HG03520 (cell line): Measurements from ENCODE around the gene LYST.
"Not testable (repeated sequence)": the region's sequence is repeated elsewhere in the genome, so short reads cannot be mapped to it uniquely, and the experiment has no call there.

Experiments
- ATAC-seq: cut with Tn5 transposase; IDR thresholded peaks from one replicate; pipeline ENCODE4 v1.9.1; 2021; ENCODE audit warnings: mild to moderate bottlenecking, moderate library complexity; ENCODE audit not compliant: unreplicated experiment

LYST gene

DNA sequence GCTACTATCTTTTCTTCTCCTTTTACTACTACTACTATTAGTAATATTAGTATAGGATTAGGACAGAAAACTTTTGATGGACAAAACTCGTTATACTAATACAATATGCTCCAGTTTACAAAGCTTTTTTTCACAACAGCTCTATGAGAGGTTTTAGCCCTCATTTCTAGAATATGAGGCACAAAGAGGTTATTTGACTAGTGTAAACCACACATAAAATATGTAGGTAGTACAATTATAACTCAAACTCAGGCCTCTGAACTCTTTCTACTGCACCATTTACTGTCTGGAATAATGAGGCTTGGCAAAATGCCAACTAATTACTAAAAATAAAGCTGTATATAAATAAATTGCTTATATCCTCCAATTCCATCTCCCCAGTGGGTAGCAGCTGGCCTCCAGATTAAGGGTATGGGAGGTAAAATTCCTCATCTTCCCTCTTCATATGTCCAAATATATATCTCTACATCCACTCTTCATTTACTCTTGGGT, 99.9 kb downstream of the LYST start:
- no peak for ATAC-seq

DNA sequence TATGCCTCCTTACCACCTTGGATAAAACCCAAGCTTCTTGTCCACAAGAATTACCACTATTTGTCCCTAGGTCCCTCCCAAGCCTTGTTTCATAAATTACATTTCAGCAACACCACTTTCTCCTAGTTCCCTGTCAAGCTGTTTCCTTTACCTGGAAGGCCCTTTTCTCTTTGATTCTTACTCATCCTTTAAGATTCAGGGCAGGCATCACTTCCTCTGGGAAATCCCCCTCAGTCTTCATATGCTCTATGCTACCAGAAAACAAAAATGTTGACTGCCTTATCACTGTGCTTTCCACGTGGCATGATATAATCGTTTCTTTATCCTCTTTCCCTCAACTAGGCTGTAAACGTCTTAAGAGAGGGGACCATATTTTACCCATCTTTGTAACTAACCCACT, 102.7 kb downstream of the LYST start:
- no peak for ATAC-seq

DNA sequence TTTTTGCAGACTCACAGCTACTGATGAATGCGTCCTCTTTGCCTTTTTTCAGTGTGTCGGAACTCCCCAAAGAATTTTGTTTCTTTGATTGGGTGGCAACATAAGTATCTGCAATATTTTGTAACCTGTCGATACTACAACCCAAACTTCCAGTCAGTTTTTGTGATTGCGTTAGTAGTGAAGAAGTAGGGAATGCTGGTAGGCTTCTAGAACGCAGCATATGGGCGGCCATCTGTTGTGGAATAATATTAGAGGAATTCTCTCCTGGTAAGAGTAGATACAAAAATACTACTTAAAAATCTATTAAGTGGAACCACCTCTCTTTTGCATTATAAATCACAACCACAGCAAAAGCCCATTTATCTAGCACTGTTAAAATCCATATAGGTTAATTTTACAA, 107.4 kb downstream of the LYST start:
- no peak for ATAC-seq

DNA sequence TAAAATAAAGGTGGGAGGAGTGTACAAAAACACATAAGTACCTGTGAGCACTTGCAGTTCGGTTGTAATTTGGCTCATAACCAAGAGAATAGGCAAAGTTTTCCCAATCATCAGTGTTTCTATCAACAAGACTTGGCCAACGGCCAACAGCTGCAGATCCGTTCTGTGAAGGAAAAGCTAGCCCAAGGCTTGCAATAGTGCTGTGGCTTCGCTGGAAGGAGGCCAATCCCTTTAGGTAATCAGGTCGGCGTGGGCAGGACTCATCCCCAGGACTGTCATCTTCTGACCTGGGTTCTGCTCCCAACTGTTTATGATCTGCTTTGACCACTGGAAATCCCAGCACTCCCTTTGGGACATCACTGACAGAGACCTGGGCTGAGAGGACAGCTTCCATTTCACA, 107.8 kb downstream of the LYST start:
- ATAC-seq, result no peak

DNA sequence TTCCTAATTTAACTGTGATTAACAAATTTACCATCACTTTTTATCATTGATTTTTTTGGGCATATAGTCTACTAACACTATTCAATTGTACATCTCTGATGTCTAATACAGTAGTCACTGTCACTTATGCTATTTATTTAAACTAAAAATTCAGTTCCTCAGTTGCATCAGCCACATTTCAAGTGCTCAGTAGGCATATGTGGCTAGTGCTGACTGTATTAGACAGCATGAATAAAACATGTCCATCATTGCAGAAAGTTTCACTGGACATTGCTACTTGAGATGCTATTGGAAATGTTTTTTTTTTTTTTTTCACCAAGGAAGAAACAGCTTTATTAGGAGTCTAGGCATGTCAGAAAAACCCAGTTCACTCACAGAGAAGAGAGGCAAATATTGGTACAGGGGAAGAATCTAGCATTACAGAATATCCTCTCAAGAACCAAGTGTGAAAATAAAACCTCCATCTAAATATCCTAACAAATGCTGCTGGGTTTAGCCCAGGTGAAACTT, 109.1 kb downstream of the LYST start:
- ATAC-seq, result no peak

DNA sequence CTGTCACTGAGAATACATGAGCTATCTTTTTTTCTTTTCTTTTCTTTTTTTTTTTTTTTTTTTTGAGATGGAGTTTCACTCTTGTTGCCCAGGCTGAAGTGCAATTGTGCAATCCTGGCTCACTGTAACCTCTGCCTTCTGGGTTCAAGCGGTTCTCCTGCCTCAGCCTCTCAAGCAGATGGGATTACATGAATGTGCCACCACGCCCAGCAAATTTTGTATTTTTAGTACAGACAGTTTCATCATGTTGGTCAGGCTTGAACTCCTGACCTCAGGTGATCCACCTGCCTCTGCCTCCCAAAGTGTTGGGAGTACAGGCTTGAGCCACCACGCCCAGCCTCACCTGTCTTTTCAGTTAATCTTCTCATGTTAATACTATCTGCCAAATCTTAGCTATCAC, 112.5 kb downstream of the LYST start:
- not testable (repeated sequence) for ATAC-seq

DNA sequence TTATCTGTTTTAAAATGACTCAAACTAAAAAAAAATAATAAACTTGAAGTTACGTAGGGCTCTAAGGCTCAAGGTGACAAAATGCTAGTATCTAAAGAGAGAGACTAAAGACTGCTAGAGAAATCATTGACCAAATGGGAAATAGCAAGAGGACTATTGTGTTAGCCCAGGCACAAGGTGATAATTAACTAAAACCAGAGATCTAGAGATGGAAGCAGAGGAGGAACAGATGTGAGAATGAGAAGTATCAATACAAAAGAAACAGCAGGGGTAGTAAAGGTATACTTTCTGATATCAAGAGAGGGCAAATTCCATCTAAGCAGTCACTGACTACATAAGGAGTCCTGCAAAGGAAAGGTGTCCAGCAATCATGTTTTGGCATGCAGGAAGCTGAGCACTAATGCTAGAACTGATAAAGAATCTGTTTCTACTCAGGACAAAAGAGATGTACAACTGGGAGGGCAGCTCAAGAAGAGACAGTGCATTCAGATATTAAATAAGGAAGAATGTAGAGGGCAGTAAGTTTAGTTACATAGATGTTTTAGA, 116.9 kb downstream of the LYST start:
- ATAC-seq, result no peak

DNA sequence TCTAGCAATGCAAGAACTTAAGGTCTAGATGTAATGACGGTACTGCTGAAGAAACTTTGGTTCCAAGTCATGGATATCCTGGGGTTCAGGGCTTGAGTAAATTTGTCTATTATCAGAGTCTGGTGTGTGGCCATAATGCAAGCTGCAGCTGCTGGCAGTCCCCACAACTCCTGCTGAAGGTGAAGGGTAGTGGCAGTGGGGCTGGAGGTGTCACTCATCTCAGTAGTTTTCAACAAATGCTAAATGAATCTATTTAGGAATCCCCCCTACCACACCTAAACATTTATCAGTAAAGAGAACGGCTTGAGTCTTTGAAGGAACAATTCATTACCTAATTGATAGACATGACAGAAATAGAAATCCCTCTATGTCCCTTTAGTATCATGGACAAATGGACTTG, 118.0 kb downstream of the LYST start:
- ATAC-seq, result no peak

DNA sequence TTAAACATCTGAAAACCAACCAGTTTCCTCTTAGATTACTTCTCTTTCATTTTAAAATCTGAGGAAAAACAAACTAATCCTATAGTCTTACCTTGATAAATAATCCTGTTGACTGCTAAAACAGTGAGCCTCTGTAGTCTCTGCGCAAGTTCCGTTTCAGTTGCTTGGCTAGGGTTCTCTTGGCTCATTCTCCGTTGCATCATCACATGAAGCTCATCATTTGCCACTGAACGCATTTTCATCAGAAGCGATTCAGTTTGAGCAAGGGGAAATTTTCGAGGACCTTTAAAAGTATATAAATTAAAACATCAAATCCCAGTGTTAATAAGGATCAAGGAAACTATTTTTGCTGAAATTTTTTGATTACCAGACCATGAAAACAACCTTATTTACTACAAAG, 120.5 kb downstream of the LYST start:
- no peak for ATAC-seq

DNA sequence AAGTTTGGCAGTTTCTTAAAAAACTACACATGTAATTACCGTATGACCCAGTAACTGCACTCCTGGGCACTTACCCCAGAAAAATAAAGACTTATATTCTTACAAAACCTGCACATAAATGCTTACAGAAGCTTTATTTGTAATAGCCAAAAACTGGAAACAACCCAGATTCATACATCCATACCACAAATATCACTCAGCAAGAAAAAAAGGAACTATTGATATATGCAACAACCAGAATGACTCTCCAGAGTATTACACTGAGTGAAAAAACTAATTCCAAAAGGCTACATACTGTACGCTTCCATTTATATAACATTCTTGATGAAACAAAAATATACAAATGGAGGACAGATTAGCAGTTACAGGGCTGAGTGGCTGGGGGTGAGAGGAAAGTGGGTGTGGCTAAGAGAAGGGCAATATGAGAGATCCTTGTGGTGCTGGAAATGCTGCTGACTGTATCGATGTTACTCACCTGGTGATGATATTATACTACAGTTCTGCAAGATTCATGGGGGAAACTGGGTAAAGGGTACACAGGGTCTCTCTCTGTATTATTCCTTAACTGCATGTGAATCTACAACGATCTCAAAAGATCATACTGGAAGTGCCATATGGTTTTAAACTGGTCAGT, 121.1 kb downstream of the LYST start:
- no peak for ATAC-seq

DNA sequence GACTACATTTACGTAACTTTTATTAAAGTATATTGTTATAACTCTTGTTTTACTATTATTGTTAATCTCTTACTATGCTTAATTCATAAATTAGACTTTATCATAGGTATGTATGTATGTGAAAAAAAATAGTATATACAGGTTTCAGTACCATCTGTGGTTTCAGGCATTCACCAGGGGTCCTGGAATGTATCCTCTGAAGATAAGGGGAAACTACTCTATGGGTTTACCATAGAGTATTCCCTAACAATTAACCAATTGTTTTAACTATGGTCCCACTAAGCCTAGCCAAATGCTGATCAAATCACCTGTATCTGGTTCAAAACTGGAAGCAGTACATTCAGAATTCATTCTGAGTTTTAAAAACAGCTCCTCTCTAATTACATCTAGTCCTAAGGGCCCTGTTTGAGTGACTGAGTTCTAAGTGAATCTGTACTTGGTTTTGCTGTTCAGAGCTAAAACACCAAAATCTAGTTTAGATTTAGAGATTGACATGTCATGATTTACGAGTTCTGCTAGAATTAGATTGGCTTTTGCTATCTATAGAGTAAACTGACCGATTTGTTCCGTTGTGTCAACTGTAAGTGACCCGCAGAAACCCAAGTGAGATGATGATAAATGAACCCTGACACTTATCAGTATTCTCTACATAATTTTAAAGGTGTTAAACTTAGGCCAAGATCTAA, 123.6 kb downstream of the LYST start:
- ATAC-seq, result no peak

DNA sequence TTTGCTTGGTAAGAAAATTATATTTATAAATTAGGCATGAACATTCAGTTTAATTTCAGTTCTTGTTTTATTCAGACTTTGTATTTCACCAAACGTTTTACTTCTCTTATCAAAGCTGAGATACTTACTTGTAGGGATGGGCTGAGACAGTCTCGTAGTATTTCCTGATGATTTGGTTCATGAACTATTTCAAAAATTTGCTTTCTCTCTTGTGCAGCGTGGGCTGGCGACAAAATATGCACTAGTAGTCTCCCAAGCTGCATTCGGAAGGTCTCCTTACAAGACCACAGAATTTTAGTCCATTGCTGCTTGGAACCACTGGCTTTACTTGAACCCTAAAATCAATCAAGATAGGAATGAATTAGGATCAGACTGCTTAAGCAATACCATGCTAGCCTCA, 125.4 kb downstream of the LYST start:
- no peak for ATAC-seq

DNA sequence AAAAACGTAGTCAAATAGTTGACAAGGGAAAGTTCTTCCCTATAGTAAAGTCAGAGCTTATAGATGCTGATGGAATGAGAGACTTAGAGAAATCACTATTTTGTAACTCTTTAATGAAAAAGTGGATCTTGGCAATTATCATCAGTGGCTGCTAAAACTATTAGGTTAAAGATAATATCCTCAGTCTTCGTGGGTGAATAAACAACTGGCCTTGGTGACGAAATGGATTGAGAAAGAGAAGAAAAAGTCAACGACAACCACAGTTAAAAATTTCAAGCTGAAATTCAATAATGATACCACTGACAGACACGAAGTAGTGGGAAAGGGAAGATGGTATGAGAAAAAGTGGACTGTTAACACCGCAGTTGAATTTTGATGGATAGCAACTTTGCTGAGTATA, 127.1 kb downstream of the LYST start:
- no peak for ATAC-seq

DNA sequence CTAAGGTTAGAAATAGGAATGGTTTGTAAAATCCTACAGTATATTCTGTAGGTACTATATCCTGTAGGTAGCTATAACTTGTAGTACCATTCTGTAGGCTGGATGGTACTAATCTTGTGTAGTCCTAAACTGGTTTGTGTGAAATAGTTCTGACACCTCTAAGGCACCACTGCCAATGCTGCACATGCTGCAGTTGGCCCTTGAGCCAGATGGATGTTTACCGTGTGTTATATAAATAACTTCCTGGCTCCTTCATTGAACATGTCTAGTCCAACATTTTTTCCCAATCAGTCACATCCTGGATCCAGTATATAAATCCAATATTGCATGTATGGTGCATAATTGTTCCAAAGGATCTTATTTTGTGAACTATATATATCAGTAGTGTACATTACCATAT, 127.6 kb downstream of the LYST start:
- no peak for ATAC-seq

DNA sequence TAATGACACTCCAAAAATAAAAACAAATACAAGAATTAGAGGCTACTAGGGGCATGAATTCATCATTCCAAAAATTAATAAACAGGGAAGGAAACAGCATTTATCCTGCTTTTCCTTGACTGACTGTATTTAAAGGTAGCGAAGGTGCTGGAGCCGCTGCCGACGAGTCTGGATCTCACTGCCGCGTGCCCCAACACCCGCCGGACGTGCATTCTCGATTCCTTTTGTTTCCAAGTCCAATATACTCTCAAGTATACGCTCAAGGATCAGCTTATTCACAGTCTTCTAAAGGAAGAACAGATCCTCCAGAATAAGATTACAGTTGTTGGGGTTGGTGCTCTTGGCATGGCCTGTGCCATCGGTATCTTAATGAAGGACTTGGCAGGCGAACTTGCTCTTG, 129.0 kb downstream of the LYST start:
- ATAC-seq, result no peak

DNA sequence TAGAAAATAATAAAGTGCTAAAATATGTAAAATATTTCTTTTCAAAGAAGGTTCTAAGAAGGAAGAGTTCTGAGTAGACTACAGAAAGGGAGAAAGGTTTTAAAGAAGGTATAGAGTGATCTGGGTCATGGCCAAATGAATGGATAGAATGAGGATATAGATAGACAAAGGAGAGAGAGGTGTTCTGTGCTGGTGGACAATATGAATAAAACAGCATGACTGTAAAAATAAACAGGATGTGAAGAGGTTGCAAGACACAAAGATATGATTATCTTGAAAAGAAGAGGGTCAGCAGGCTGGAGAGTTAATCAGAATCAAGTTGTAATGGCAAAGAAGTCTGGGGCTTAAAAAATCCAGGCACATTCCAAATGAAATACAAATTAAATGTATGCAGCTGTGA, 130.4 kb downstream of the LYST start:
- no peak for ATAC-seq

DNA sequence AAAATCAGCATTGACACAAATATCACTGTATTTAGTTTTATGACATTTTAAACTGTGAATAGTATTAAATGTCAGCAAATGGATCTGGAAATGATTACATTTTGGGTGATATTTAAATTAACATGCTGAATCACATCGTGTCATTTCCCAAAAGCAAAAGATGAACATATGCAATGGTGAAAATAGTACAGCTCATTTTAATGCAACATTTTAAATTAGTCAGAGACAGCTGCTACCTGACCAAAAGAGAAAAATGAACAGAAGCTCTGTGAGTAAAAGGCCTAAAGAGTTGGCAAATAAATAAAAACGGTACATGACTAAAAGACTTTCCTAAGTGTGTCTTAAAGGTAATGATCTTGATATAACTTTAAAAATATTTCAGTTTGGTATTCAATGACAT, 131.1 kb downstream of the LYST start:
- no peak for ATAC-seq

DNA sequence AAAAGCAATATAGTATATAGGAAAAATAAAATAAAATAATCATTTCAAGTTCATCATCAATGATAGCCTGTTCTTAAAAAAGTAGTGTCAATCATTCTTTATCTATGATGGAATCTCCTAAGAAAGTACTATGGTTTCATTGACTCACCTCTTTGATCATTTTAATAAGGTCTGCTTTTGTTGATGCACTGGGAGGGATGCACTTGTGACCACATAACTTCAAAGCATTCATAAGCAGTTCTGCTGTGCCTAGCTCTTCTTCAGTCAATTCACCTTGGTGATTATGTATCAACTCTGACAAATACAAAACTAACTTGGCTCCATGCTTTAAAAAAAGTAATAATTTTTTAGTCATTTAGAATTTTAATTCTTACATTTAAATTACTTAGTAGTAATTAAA, 132.4 kb downstream of the LYST start:
- ATAC-seq, result no peak

DNA sequence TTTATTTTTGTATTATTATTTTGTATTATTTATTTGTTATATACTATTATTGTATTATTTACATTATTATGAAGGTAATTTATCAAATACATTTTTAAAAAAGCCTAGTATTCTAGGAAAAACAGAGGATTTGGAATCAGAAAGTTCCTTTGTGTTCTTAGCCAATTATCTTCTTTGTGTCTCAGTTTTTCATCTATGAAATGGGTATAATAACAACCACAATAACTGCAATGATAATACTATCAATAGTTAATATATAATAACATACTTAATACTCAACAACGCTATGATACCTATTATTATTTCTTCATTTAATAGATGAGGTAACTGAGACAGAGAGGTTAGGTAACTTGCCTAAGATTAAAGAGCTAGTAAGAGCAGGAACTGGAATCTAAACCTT, 136.7 kb downstream of the LYST start:
- ATAC-seq, result no peak

DNA sequence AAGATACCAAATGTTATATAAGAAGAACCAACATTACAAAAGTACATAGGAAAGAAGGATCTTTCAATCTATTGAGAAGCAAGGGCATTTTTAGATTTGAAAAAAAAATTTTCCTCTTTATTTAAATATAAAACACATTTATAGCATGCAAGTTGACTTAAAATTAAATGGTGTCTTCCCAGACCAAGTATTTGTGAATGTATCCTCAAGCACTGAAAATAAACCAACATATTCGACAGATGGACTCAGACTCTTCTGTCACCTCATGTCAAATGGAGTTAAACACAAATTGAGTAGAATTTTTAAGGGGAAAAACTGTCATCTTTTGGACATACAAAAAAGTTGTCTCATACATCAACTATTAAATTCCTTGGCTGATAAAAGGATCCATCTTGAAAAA, 140.1 kb downstream of the LYST start:
- ATAC-seq, result no peak

DNA sequence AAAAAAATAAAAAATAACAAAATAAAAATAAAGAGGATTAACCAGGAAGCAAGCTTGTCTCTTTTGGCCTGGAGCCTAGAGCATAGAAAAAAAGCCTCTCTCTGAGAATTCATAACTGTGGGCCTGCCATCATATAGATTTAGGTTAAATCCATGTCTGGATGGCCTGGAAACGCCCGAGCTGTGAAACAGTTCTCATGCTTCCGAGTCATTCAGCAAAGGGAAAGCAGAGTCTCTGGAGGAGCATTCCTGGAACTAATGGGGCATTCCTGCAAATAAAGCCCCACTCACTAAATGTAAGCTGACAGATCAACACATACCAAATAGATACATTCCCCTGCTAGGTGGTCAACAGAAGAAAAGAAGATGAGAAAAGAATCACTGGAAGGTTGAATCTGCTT, 141.3 kb downstream of the LYST start:
- no peak for ATAC-seq

DNA sequence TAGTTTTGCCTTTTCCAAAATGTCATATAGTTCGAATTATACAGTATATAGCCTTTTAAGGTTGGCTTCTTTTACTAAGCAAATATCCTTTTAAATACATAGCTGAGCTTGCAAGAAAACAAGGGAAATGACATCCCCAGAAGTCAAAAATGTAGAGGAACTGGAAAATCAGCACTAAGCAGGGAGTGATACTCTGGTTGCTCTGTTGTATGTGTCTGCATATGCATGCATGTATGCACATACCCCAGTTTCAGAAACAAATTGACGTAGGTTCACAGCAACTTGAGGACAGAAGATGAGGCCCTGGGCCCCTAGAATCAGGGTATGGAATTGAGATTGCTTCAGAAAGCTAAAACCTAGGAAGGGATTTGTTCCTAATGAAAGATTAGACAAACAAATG, 142.0 kb downstream of the LYST start:
- ATAC-seq, result no peak
